Left ventricle myocardium inferior (tissue), 1 donor: ENCODE measurements around the gene KRT20. TPM values are rescaled to one million over a fixed set of nuclear protein-coding genes. Genes with fewer than 3 reads are reported as not detected.

Experiments
- DNase-seq: peaks from one replicate; pipeline ENCODE4 v3.0.0-alpha.2; 2020
- H3K27ac ChIP-seq: fragments of 200-600 bp; replicated peaks from 2 replicates; pipeline ENCODE4 v1.8.0; 2021
- H3K27me3 ChIP-seq: fragments of 200-600 bp; 2 replicates; pipeline ENCODE4 v1.8.0; 2021; ENCODE audit warnings: low read depth
- H3K36me3 ChIP-seq: fragments of 200-600 bp; 2 replicates; pipeline ENCODE4 v1.8.0; 2021
- H3K4me1 ChIP-seq: fragments of 200-600 bp; 2 replicates; pipeline ENCODE4 v1.8.0; 2021
- H3K4me3 ChIP-seq: fragments of 200-600 bp; 2 replicates; pipeline ENCODE4 v1.8.0; 2021; ENCODE audit warnings: mild to moderate bottlenecking, moderate library complexity
- H3K9me3 ChIP-seq: fragments of 200-600 bp; replicated peaks from 2 replicates; pipeline ENCODE4 v1.8.0; 2021
- intact Hi-C: fragments of 100-400 bp; cut with micrococcal nuclease; formaldehyde crosslinking; loops from one replicate; pipeline ENCODE4 v1.11.0; 2022
- total RNA-seq: library from RNA; stranded (reverse); fragmentation: NEBNext Ultra II Directional; extraction: Animal tissue kit (Norgen Biotek cat#: 25700); gene quantifications from one replicate; pipeline ENCODE4 v1.2.1, GENCODE V29; 2021
- TF ChIP-seq, protein P1 (sequence below): fragments of 200-600 bp; IDR thresholded peaks from 2 replicates; pipeline ENCODE4 v1.8.0; 2021; ENCODE audit warnings: antibody characterized with exemption, mild to moderate bottlenecking, borderline replicate concordance
- donor health status: DM: no; HTN: yes; CAD: no; lungs with severe emphysema.

KRT20 gene
- total RNA-seq, 1 donor from 2014 or later: not detected

DNA sequence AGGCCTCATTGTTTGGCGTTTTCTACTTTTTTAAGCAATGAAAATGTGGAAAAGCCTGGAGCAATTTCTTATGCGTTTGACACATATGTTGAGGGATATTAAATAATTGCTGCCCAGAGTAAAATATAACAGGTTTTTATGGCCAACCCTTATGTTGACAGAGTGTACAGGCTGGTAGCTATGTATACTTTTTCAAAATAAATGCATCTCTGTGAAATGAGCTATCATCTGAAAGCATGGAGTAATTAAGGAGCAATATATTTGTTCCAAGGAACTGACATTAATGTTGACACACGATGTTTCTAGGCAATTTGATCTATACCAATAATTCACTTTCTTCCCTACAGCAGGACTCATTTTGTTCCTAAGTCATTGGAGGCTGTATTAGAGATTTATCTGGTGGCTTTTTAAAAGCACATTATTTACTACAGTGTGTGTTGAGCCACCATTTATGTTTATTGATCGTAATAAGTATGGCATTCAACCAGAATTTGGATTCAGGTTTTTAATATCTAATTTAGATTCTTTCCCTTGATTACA lies 11.9 kb upstream of the KRT20 start:
- TF ChIP-seq, protein P1, sequence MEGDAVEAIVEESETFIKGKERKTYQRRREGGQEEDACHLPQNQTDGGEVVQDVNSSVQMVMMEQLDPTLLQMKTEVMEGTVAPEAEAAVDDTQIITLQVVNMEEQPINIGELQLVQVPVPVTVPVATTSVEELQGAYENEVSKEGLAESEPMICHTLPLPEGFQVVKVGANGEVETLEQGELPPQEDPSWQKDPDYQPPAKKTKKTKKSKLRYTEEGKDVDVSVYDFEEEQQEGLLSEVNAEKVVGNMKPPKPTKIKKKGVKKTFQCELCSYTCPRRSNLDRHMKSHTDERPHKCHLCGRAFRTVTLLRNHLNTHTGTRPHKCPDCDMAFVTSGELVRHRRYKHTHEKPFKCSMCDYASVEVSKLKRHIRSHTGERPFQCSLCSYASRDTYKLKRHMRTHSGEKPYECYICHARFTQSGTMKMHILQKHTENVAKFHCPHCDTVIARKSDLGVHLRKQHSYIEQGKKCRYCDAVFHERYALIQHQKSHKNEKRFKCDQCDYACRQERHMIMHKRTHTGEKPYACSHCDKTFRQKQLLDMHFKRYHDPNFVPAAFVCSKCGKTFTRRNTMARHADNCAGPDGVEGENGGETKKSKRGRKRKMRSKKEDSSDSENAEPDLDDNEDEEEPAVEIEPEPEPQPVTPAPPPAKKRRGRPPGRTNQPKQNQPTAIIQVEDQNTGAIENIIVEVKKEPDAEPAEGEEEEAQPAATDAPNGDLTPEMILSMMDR: no peak
- intact Hi-C loops: no loop called here
- H3K4me1 ChIP-seq: no peaks in the 10 kb centered on the region
- DNase-seq: no peak
- H3K27ac ChIP-seq: no peak overlapping the region
- H3K36me3 ChIP-seq: no peaks in the 10 kb centered on the region
- peaks cover 79% of the 10 kb centered on the region for H3K27me3 ChIP-seq
- H3K9me3 ChIP-seq: no peaks in the 10 kb centered on the region
- H3K4me3 ChIP-seq: no peak overlapping the region

DNA sequence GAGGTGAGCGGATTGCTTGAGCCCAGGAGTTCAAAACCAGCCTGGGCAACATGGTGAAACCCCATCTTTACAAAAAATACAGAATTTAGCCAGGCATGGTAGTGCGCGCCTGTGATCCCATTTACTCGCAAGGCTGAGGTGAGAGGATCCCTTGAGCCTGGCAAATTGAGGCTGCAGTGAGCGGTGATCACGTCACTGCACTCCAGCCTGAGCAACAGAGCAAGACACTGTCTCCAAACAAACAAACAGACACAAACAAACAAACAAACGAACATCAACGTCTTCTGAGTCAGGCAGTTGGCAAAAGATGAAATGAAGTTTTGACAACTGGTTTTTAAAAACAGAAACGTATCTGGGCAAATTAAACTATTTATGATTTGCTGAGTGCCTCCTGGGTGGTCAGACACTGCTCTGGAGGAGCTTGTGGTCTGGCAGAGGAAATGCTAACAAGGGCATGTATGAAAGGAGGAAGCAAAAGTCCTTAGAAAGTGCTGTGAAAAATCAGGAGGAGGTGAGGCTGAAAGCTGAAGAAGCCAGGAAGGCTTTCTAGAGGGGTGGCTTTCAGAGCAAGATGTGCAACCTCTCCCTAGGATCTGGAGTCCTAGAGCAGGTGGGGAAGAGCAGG lies 10.2 kb upstream of the KRT20 start:
- no peaks in the 10 kb centered on the region for H3K36me3 ChIP-seq
- no peak overlapping the region for H3K4me3 ChIP-seq
- no peaks in the 10 kb centered on the region for H3K9me3 ChIP-seq
- intact Hi-C loops: no loop called here
- H3K27ac ChIP-seq: no peak overlapping the region
- TF ChIP-seq, protein P1: no peak
- no peaks in the 10 kb centered on the region for H3K4me1 ChIP-seq
- no peak for DNase-seq
- peaks cover 81% of the 10 kb centered on the region for H3K27me3 ChIP-seq

DNA sequence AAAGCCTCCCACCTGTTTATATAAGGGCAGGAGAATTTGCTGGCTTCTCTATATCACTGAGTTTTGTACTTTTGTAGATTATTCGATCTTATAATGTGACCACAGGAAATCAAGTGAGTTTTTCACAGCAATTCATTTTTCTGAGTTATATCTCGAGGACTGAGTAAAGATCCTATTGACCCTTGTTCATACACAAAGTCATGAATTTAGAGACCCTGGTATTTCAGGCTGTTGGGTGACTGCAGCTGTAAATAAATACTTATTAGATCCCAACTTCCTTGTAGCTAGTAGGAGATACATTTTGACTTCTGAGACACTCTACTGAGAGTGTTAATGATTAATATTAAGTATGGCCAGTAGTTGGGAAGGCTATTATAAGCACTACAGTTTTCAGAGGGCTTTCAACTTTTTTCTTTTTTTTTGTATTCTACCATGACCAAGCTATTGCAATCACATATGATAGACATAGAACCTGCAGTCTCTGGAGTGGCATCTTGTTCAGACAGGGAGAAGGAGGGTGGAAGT lies 3.2 kb upstream of the KRT20 start:
- no peaks in the 10 kb centered on the region for H3K9me3 ChIP-seq
- DNase-seq: no peak
- H3K27me3 ChIP-seq: peaks cover 60% of the 10 kb centered on the region
- intact Hi-C loops: no loop called here
- no peaks in the 10 kb centered on the region for H3K4me1 ChIP-seq
- H3K4me3 ChIP-seq: no peak overlapping the region
- TF ChIP-seq, protein P1: no peak
- no peak overlapping the region for H3K27ac ChIP-seq
- H3K36me3 ChIP-seq: no peaks in the 10 kb centered on the region

DNA sequence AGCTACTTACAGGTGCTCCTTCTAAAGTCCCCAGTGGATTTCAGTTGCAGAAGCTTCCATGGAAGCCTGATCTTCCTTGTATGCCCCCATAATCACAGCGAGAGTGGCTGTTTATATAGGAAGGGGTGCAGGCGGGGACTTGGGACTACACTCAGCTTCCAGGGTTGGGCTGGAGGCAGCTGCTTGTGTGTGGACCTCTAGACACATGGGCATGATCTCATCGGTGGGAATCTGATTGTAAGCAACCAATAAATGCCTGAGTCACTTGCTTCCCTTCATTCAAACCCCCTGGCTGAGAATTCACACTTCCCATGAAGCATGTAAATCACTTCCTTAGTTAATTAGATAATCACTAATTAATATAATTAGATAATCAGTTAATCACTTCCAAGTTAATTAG lies 1.0 kb upstream of the KRT20 start:
- intact Hi-C loops: no loop called here
- Histone ChIP-seq H3K36me3 (no peaks in the 10 kb centered on the region), H3K9me3 (no peaks in the 10 kb centered on the region), H3K27me3 (peaks cover 40% of the 10 kb centered on the region), H3K4me1 (no peaks in the 10 kb centered on the region), H3K4me3 (no peak overlapping the region), H3K27ac (no peak overlapping the region)
- TF ChIP-seq, protein P1: no peak
- DNase-seq: no peak

DNA sequence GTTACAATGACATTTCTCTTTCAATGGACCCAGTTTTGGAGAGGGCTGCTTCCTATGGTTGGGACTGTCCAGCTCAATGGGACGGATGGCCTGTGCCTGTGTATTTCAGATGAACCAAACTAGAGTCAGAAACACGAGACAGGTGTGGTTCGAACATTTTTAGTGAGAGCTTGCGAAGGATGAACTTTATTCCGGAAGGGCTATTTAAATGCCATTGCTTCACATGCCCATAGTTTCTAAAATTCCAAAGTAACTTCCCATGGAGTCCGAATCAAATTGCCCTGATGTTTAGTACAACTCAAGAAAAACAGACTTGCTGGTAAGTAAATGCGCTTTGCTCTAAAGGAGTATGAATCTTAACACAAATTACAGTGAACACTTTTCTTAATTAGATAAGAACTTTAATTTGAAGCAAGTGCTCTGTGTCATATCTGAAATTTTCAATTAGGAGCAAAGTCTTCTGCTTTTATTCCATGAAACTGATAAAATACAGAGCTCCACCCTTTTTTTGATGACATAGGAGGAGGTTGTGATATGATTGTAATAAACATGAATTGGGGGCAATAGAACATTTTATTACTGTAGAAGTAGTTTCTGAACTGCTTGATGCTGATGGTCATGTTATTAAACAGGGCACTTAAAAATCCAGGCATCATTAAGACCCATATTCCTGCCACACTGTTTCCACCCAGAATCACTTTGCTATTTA lies 1.3 kb downstream of the KRT20 start:
- intact Hi-C loops: no loop called here
- H3K4me1 ChIP-seq: no peaks in the 10 kb centered on the region
- peaks cover 24% of the 10 kb centered on the region for H3K27me3 ChIP-seq
- TF ChIP-seq, protein P1: no peak
- H3K27ac ChIP-seq: no peak overlapping the region
- no peak for DNase-seq
- no peaks in the 10 kb centered on the region for H3K36me3 ChIP-seq
- H3K9me3 ChIP-seq: no peaks in the 10 kb centered on the region
- H3K4me3 ChIP-seq: no peak overlapping the region
